Measurements from ENCODE around the gene ATP1A1.

ATP1A1 gene

GRCh38 chr1:116360429-116361173 lies 12.4 kb upstream of the ATP1A1 start:
- H3K4me2 ChIP-seq (ENCODE audit: low read length) = no peak overlapping the region
- peaks cover 13% of the 10 kb centered on the region for H3K4me1 ChIP-seq (ENCODE audit: control insufficient read depth, insufficient read depth, low read length)
- no peaks in the 10 kb centered on the region for H3K36me3 ChIP-seq (ENCODE audit: insufficient read depth, low read length)
- no peaks in the 10 kb centered on the region for H3K9me3 ChIP-seq (replicated peaks; ENCODE audit: low read length)
- peaks cover 10% of the 10 kb centered on the region for H3K27me3 ChIP-seq (ENCODE audit: control insufficient read depth, insufficient read depth, low read length)
- no peak overlapping the region for H3K4me3 ChIP-seq (ENCODE audit: low read length)
- H3K9ac ChIP-seq (ENCODE audit: low read depth, low read length) = no peak overlapping the region

- Histone ChIP-seq H3K4me3 (ENCODE audit: low read length) (no peak overlapping the region), H3K9ac (ENCODE audit: low read depth, low read length) (no peak overlapping the region), H3K9me3 (replicated peaks; ENCODE audit: low read length) (no peaks in the 10 kb centered on the region), H3K36me3 (ENCODE audit: insufficient read depth, low read length) (no peaks in the 10 kb centered on the region), H3K4me2 (ENCODE audit: low read length) (no peak overlapping the region), H3K4me1 (ENCODE audit: control insufficient read depth, insufficient read depth, low read length) (peaks cover 10% of the 10 kb centered on the region), H3K27me3 (ENCODE audit: control insufficient read depth, insufficient read depth, low read length) (peaks cover 19% of the 10 kb centered on the region)
Measured at GRCh38 chr1:116361648-116362047, 11.4 kb upstream of the ATP1A1 start.

- H3K9me3 ChIP-seq (replicated peaks; ENCODE audit: low read length) = no peaks in the 10 kb centered on the region
- no peak overlapping the region for H3K9ac ChIP-seq (ENCODE audit: low read depth, low read length)
- peaks cover 8% of the 10 kb centered on the region for H3K4me1 ChIP-seq (ENCODE audit: control insufficient read depth, insufficient read depth, low read length)
- no peak overlapping the region for H3K4me3 ChIP-seq (ENCODE audit: low read length)
- H3K4me2 ChIP-seq (ENCODE audit: low read length) = no peak overlapping the region
- peaks cover 22% of the 10 kb centered on the region for H3K27me3 ChIP-seq (ENCODE audit: control insufficient read depth, insufficient read depth, low read length)
- no peaks in the 10 kb centered on the region for H3K36me3 ChIP-seq (ENCODE audit: insufficient read depth, low read length)
Measured at GRCh38 chr1:116362050-116362449, 11.0 kb upstream of the ATP1A1 start.

- no peak overlapping the region for H3K4me2 ChIP-seq (ENCODE audit: low read length)
- no peak overlapping the region for H3K4me3 ChIP-seq (ENCODE audit: low read length)
- H3K9ac ChIP-seq (ENCODE audit: low read depth, low read length) = no peak overlapping the region
- no peaks in the 10 kb centered on the region for H3K36me3 ChIP-seq (ENCODE audit: insufficient read depth, low read length)
- H3K9me3 ChIP-seq (replicated peaks; ENCODE audit: low read length) = no peaks in the 10 kb centered on the region
- H3K4me1 ChIP-seq (ENCODE audit: control insufficient read depth, insufficient read depth, low read length) = no peaks in the 10 kb centered on the region
- peaks cover 47% of the 10 kb centered on the region for H3K27me3 ChIP-seq (ENCODE audit: control insufficient read depth, insufficient read depth, low read length)
Measured at GRCh38 chr1:116365353-116365780, 7.7 kb upstream of the ATP1A1 start.

GRCh38 chr1:116365857-116366256 lies 7.2 kb upstream of the ATP1A1 start:
- Histone ChIP-seq H3K4me1 (ENCODE audit: control insufficient read depth, insufficient read depth, low read length) (no peaks in the 10 kb centered on the region), H3K4me3 (ENCODE audit: low read length) (no peak overlapping the region), H3K4me2 (ENCODE audit: low read length) (no peak overlapping the region), H3K9me3 (replicated peaks; ENCODE audit: low read length) (no peaks in the 10 kb centered on the region), H3K36me3 (ENCODE audit: insufficient read depth, low read length) (no peaks in the 10 kb centered on the region), H3K9ac (ENCODE audit: low read depth, low read length) (no peak overlapping the region), H3K27me3 (ENCODE audit: control insufficient read depth, insufficient read depth, low read length) (peaks cover 52% of the 10 kb centered on the region)

GRCh38 chr1:116367256-116367945 lies 5.6 kb upstream of the ATP1A1 start:
- Histone ChIP-seq H3K4me2 (ENCODE audit: low read length) (no peak overlapping the region), H3K4me1 (ENCODE audit: control insufficient read depth, insufficient read depth, low read length) (no peaks in the 10 kb centered on the region), H3K9me3 (replicated peaks; ENCODE audit: low read length) (no peaks in the 10 kb centered on the region), H3K4me3 (ENCODE audit: low read length) (no peak overlapping the region), H3K36me3 (ENCODE audit: insufficient read depth, low read length) (no peaks in the 10 kb centered on the region), H3K9ac (ENCODE audit: low read depth, low read length) (no peak overlapping the region), H3K27me3 (ENCODE audit: control insufficient read depth, insufficient read depth, low read length) (peaks cover 57% of the 10 kb centered on the region)

- H3K4me3 ChIP-seq (ENCODE audit: low read length) = no peak overlapping the region
- H3K9ac ChIP-seq (ENCODE audit: low read depth, low read length) = no peak overlapping the region
- H3K4me2 ChIP-seq (ENCODE audit: low read length) = no peak overlapping the region
- peaks cover 50% of the 10 kb centered on the region for H3K27me3 ChIP-seq (ENCODE audit: control insufficient read depth, insufficient read depth, low read length)
- H3K9me3 ChIP-seq (replicated peaks; ENCODE audit: low read length) = no peaks in the 10 kb centered on the region
- H3K36me3 ChIP-seq (ENCODE audit: insufficient read depth, low read length) = no peaks in the 10 kb centered on the region
- no peaks in the 10 kb centered on the region for H3K4me1 ChIP-seq (ENCODE audit: control insufficient read depth, insufficient read depth, low read length)
Measured at GRCh38 chr1:116368241-116368640, 4.8 kb upstream of the ATP1A1 start.

- Histone ChIP-seq H3K4me3 (ENCODE audit: low read length) (no peak overlapping the region), H3K4me1 (ENCODE audit: control insufficient read depth, insufficient read depth, low read length) (peaks cover 8% of the 10 kb centered on the region), H3K9me3 (replicated peaks; ENCODE audit: low read length) (no peaks in the 10 kb centered on the region), H3K36me3 (ENCODE audit: insufficient read depth, low read length) (no peaks in the 10 kb centered on the region), H3K27me3 (ENCODE audit: control insufficient read depth, insufficient read depth, low read length) (peaks cover 47% of the 10 kb centered on the region), H3K9ac (ENCODE audit: low read depth, low read length) (no peak overlapping the region), H3K4me2 (ENCODE audit: low read length) (no peak overlapping the region)
Measured at GRCh38 chr1:116370181-116370580, 2.9 kb upstream of the ATP1A1 start.

- Histone ChIP-seq H3K9ac (ENCODE audit: low read depth, low read length) (no peak overlapping the region), H3K4me3 (ENCODE audit: low read length) (no peak overlapping the region), H3K27me3 (ENCODE audit: control insufficient read depth, insufficient read depth, low read length) (peaks cover 39% of the 10 kb centered on the region), H3K4me2 (ENCODE audit: low read length) (no peak overlapping the region), H3K9me3 (replicated peaks; ENCODE audit: low read length) (no peaks in the 10 kb centered on the region), H3K36me3 (ENCODE audit: insufficient read depth, low read length) (no peaks in the 10 kb centered on the region), H3K4me1 (ENCODE audit: control insufficient read depth, insufficient read depth, low read length) (peaks cover 24% of the 10 kb centered on the region)
Measured at GRCh38 chr1:116371752-116372151, 1.3 kb upstream of the ATP1A1 start.

GRCh38 chr1:116372191-116372590 lies 853 bp upstream of the ATP1A1 start:
- H3K4me3 ChIP-seq (ENCODE audit: low read length) = peak overlapping the region; percentile 84
- H3K9me3 ChIP-seq (replicated peaks; ENCODE audit: low read length) = no peaks in the 10 kb centered on the region
- H3K27me3 ChIP-seq (ENCODE audit: control insufficient read depth, insufficient read depth, low read length) = peaks cover 34% of the 10 kb centered on the region
- no peaks in the 10 kb centered on the region for H3K36me3 ChIP-seq (ENCODE audit: insufficient read depth, low read length)
- peak overlapping the region; percentile 84 for H3K9ac ChIP-seq (ENCODE audit: low read depth, low read length)
- peak overlapping the region; percentile 87 for H3K4me2 ChIP-seq (ENCODE audit: low read length)
- H3K4me1 ChIP-seq (ENCODE audit: control insufficient read depth, insufficient read depth, low read length) = peaks cover 28% of the 10 kb centered on the region

GRCh38 chr1:116373431-116374352 lies 648 bp downstream of the ATP1A1 start:
- Histone ChIP-seq H3K4me3 (ENCODE audit: low read length) (peak overlapping the region; percentile 84), H3K9ac (ENCODE audit: low read depth, low read length) (peak overlapping the region; percentile 84), H3K9me3 (replicated peaks; ENCODE audit: low read length) (no peaks in the 10 kb centered on the region), H3K36me3 (ENCODE audit: insufficient read depth, low read length) (no peaks in the 10 kb centered on the region), H3K4me2 (ENCODE audit: low read length) (peak overlapping the region; percentile 87), H3K27me3 (ENCODE audit: control insufficient read depth, insufficient read depth, low read length) (peaks cover 21% of the 10 kb centered on the region), H3K4me1 (ENCODE audit: control insufficient read depth, insufficient read depth, low read length) (peaks cover 41% of the 10 kb centered on the region)

All from skeletal muscle satellite cell (primary cell).